ENCODE results near the gene HOXA9. TPM values are rescaled to one million over a fixed set of nuclear protein-coding genes. Genes with fewer than 3 reads are reported as not detected.

The HOXA9 gene
- total and polyA plus RNA-seq, 4 donors, result 0.02 to 0.70 TPM; not detected in 2

DNA sequence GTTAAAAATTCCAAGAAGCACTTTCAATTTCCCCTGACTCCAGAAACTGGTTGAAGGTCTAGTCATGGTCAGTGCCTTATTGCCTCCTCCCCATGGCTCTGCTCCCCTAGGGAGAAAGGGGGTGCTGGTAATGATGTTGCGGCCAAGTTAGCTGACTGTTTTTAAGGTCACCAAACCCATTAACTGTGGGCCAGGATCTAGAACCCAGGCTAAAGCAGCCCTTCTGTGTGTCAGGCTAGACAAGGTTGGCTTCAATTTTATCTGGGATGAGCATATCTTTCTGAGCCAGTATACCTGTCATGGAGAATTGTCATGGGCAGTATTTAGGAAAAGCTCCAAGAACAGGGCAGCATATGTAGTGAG lies 45.7 kb upstream of the HOXA9 start:
- DNase-seq (ENCODE audit: low spot score), result no peak
- Histone ChIP-seq H3K4me1 (ENCODE audit: control insufficient read depth in 4 of 4, insufficient read depth in 4 of 4, low read length in 3 of 4) (peaks cover 6 to 10% (median 7%) of the 10 kb centered on the region in 4 donors), H3K27ac (ENCODE audit: low read depth in 1 of 2, low read length in 2 of 2) (no peak overlapping the region), H3K9me3 (ENCODE audit: control insufficient read depth in 4 of 4, low read length in 3 of 4) (no peaks in the 10 kb centered on the region), H3K4me3 (ENCODE audit: low read depth in 1 of 3, low read length in 3 of 3) (no peak overlapping the region), H3K27me3 (ENCODE audit: control insufficient read depth in 4 of 4, insufficient read depth in 4 of 4, low read length in 3 of 4) (peaks cover 0 to 18% (median 10%) of the 10 kb centered on the region in 4 donors), H3K9ac (ENCODE audit: low read depth in 1 of 2, low read length in 2 of 2) (no peak overlapping the region), H3K36me3 (ENCODE audit: control insufficient read depth in 4 of 4, insufficient read depth in 3 of 4, low read depth in 1 of 4, low read length in 3 of 4) (no peaks in the 10 kb centered on the region)
- TF ChIP-seq, protein P1, sequence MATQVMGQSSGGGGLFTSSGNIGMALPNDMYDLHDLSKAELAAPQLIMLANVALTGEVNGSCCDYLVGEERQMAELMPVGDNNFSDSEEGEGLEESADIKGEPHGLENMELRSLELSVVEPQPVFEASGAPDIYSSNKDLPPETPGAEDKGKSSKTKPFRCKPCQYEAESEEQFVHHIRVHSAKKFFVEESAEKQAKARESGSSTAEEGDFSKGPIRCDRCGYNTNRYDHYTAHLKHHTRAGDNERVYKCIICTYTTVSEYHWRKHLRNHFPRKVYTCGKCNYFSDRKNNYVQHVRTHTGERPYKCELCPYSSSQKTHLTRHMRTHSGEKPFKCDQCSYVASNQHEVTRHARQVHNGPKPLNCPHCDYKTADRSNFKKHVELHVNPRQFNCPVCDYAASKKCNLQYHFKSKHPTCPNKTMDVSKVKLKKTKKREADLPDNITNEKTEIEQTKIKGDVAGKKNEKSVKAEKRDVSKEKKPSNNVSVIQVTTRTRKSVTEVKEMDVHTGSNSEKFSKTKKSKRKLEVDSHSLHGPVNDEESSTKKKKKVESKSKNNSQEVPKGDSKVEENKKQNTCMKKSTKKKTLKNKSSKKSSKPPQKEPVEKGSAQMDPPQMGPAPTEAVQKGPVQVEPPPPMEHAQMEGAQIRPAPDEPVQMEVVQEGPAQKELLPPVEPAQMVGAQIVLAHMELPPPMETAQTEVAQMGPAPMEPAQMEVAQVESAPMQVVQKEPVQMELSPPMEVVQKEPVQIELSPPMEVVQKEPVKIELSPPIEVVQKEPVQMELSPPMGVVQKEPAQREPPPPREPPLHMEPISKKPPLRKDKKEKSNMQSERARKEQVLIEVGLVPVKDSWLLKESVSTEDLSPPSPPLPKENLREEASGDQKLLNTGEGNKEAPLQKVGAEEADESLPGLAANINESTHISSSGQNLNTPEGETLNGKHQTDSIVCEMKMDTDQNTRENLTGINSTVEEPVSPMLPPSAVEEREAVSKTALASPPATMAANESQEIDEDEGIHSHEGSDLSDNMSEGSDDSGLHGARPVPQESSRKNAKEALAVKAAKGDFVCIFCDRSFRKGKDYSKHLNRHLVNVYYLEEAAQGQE (IDR thresholded peaks at IDR 0.05), result no peak
- TF ChIP-seq, protein P2, sequence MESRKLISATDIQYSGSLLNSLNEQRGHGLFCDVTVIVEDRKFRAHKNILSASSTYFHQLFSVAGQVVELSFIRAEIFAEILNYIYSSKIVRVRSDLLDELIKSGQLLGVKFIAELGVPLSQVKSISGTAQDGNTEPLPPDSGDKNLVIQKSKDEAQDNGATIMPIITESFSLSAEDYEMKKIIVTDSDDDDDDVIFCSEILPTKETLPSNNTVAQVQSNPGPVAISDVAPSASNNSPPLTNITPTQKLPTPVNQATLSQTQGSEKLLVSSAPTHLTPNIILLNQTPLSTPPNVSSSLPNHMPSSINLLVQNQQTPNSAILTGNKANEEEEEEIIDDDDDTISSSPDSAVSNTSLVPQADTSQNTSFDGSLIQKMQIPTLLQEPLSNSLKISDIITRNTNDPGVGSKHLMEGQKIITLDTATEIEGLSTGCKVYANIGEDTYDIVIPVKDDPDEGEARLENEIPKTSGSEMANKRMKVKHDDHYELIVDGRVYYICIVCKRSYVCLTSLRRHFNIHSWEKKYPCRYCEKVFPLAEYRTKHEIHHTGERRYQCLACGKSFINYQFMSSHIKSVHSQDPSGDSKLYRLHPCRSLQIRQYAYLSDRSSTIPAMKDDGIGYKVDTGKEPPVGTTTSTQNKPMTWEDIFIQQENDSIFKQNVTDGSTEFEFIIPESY (IDR thresholded peaks at IDR 0.05), result no peak
- TF ChIP-seq GABPA (IDR thresholded peaks at IDR 0.05 in 1 of 2, conservative IDR thresholded peaks at IDR 0.05 in 1 of 2) (no peak), HNF4G (IDR thresholded peaks at IDR 0.05) (no peak), YY1 (IDR thresholded peaks at IDR 0.05) (no peak), FOXA1 (IDR thresholded peaks at IDR 0.05) (no peak), SP1 (IDR thresholded peaks at IDR 0.05) (no peak), FOXA2 (IDR thresholded peaks at IDR 0.05) (no peak)
- TF ChIP-seq, protein P3, sequence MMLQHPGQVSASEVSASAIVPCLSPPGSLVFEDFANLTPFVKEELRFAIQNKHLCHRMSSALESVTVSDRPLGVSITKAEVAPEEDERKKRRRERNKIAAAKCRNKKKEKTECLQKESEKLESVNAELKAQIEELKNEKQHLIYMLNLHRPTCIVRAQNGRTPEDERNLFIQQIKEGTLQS (IDR thresholded peaks at IDR 0.05), result no peak
- TF ChIP-seq, protein P4, sequence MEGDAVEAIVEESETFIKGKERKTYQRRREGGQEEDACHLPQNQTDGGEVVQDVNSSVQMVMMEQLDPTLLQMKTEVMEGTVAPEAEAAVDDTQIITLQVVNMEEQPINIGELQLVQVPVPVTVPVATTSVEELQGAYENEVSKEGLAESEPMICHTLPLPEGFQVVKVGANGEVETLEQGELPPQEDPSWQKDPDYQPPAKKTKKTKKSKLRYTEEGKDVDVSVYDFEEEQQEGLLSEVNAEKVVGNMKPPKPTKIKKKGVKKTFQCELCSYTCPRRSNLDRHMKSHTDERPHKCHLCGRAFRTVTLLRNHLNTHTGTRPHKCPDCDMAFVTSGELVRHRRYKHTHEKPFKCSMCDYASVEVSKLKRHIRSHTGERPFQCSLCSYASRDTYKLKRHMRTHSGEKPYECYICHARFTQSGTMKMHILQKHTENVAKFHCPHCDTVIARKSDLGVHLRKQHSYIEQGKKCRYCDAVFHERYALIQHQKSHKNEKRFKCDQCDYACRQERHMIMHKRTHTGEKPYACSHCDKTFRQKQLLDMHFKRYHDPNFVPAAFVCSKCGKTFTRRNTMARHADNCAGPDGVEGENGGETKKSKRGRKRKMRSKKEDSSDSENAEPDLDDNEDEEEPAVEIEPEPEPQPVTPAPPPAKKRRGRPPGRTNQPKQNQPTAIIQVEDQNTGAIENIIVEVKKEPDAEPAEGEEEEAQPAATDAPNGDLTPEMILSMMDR (IDR thresholded peaks at IDR 0.05; ENCODE audit: low read depth, low read length, missing input control), result no peak
- TF ChIP-seq, protein P5, sequence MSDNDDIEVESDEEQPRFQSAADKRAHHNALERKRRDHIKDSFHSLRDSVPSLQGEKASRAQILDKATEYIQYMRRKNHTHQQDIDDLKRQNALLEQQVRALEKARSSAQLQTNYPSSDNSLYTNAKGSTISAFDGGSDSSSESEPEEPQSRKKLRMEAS (IDR thresholded peaks at IDR 0.05), result no peak
- 78% methylated on average over 1 of the region's 1 CpG for WGBS

DNA sequence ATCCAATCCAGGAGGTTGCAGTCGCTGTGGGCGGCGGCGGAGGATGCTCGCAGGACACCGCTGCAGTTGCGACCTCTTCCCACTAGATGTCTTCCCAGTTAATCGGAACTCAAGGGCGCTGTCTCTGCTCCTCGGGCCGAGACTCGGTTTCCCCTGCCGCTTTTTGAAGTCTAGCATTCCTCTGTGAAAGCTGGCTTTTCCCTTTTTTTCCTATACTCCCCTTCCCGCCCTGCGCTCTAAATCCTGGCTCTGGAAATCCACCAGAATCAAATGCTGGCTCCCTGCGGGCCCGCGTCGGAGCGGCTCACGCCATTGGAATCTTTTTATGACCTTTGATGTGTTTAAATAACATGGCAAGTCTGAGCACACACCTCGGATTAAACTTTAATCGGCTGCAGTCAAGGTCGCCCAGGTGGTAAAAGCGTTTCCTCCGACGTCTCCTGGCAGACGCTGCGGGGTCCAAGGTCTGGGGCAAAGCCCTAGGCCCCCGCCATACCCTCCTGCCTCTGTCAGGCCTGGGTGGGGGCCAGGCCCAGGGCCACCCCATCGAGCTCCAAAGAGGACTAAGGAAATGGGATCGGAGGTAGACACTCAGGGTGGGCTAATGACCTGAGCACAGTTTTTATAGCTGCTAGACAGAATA lies 45.2 kb upstream of the HOXA9 start:
- H3K4me1 ChIP-seq (ENCODE audit: control insufficient read depth in 4 of 4, insufficient read depth in 4 of 4, low read length in 3 of 4), result peaks cover 6 to 10% (median 7%) of the 10 kb centered on the region in 4 donors
- peaks cover 0 to 19% (median 12%) of the 10 kb centered on the region in 4 donors for H3K27me3 ChIP-seq (ENCODE audit: control insufficient read depth in 4 of 4, insufficient read depth in 4 of 4, low read length in 3 of 4)
- peak overlapping the region in 2 of 3 donors; percentile 31 to 33 for H3K4me3 ChIP-seq (ENCODE audit: low read depth in 1 of 3, low read length in 3 of 3)
- DNase-seq (ENCODE audit: low spot score), result no peak
- H3K27ac ChIP-seq (ENCODE audit: low read depth in 1 of 2, low read length in 2 of 2), result no peak overlapping the region
- H3K9ac ChIP-seq (ENCODE audit: low read depth in 1 of 2, low read length in 2 of 2), result no peak overlapping the region
- 5% methylated on average over 32 of the region's 32 CpGs for whole genome bisulfite sequencing
- no peaks in the 10 kb centered on the region for H3K36me3 ChIP-seq (ENCODE audit: control insufficient read depth in 4 of 4, insufficient read depth in 3 of 4, low read depth in 1 of 4, low read length in 3 of 4)
- peaks cover 0 to 2% (median 0%) of the 10 kb centered on the region in 4 donors for H3K9me3 ChIP-seq (ENCODE audit: control insufficient read depth in 4 of 4, low read length in 3 of 4)
- peak; percentile 78 for TF ChIP-seq YY1 (IDR thresholded peaks at IDR 0.05)
- TF ChIP-seq RXRA (IDR thresholded peaks at IDR 0.05), result peak; percentile 23 to 64
- TF ChIP-seq EGR1 (IDR thresholded peaks at IDR 0.05; ENCODE audit: low read depth in 2 of 2), result no peak
- no peak for TF ChIP-seq TAF1 (conservative IDR thresholded peaks at IDR 0.05)
- TF ChIP-seq HNF4A (conservative IDR thresholded peaks at IDR 0.05), result peak; percentile 67 to 75
- TF ChIP-seq, protein P4 (IDR thresholded peaks at IDR 0.05; ENCODE audit: low read depth, low read length, missing input control), result peak; percentile 76
- TF ChIP-seq GABPA (IDR thresholded peaks at IDR 0.05 in 1 of 2, conservative IDR thresholded peaks at IDR 0.05 in 1 of 2), result no peak
- TF ChIP-seq, protein P3 (IDR thresholded peaks at IDR 0.05), result no peak
- TF ChIP-seq NR2F2 (IDR thresholded peaks at IDR 0.05), result no peak
- TF ChIP-seq FOXA1 (IDR thresholded peaks at IDR 0.05), result no peak
- TF ChIP-seq, protein P1 (IDR thresholded peaks at IDR 0.05), result no peak
- no peak for TF ChIP-seq HNF4G (IDR thresholded peaks at IDR 0.05)
